Upper lobe of left lung (tissue), 4 donors: ENCODE data around the gene KLHL28.

Experiments used
- CTCF ChIP-seq, 6 experiments: fragments of 450-650 bp in 4 of 6; fragments of 200-600 bp in 2 of 6; sonication (generic) in 2 of 6; IDR thresholded peaks; one replicate each; pipeline ENCODE4 v1.5.1; 2016 to 2019; ENCODE audit warnings: antibody characterized with exemption in 6 of 6
- EP300 ChIP-seq, 4 donors: sonication (generic); formaldehyde crosslinking; IDR thresholded peaks; one replicate each; pipeline ENCODE4 v1.5.1; 2017; ENCODE audit warnings: antibody characterized with exemption in 4 of 4, control low read depth in 2 of 4
- POLR2A ChIP-seq, 4 donors: fragments of 450-650 bp; IDR thresholded peaks; one replicate each; pipeline ENCODE4 v1.5.1; 2016 to 2017; ENCODE audit warnings: antibody characterized with exemption in 4 of 4, mild to moderate bottlenecking in 2 of 4

- TF ChIP-seq CTCF (IDR thresholded peaks at IDR 0.05) (no peak), EP300 (IDR thresholded peaks at IDR 0.05) (no peak), POLR2A (IDR thresholded peaks at IDR 0.05) (no peak)
These were observed 19.3 kb downstream of the KLHL28 start for GRCh38 chr14:44942436-44942835.
